SK-MEL-5 (cell line): ENCODE data around the gene FADS2. TPM values are rescaled to one million over a fixed set of nuclear protein-coding genes. Genes with fewer than 3 reads are reported as not detected.

Source experiments
- DNase-seq: peaks from one replicate; pipeline ENCODE4 v3.0.0-alpha.2; 2016; ENCODE audit warnings: low read depth, low spot score
- in situ Hi-C: cut with HindIII; loops from 2 replicates; pipeline ENCODE4 v1.10.0; 2016; ENCODE audit warnings: low sequenced_read_pairs, high pct_unique_total_duplicates, low pct_unique_long_range_greater_than_20kb
- polyA plus RNA-seq, 2 experiments: library from polyadenylated mRNA; depleted of rRNA; stranded (reverse); fragments of >200 nt; gene quantifications; 2 replicates each; pipeline ENCODE4 v1.2.3, GENCODE V29; 2015
- total RNA-seq: library from RNA; depleted of rRNA; stranded (reverse); fragments of >200 nt; shearing (Covaris generic); gene quantifications from 2 replicates; pipeline ENCODE4 v1.2.3, GENCODE V29; 2014; rRNA removed

Gene FADS2
- total RNA-seq: 0.45 and 0.56 TPM in 2 replicates
- polyA plus RNA-seq (2015; cell fraction: cytosol; rRNA removed): 2.2 and 3.9 TPM in 2 replicates
- polyA plus RNA-seq (2015; cell fraction: nucleus; rRNA removed): 0.44 and 1.0 TPM in 2 replicates

GRCh38 chr11:61827571-61828378 lies at the start of gene FADS2:
Gene FADS2, plus strand, starts transcription at chr11:61828300. Its CDS starts 91 bp downstream, at chr11:61828391.
- DNase-seq: no peak
- in situ Hi-C loops: no loop called here

- in situ Hi-C loops: no loop called here
- no peak for DNase-seq
These were observed 49.7 kb upstream of the FADS2 start for GRCh38 chr11:61778357-61778886.

DNA sequence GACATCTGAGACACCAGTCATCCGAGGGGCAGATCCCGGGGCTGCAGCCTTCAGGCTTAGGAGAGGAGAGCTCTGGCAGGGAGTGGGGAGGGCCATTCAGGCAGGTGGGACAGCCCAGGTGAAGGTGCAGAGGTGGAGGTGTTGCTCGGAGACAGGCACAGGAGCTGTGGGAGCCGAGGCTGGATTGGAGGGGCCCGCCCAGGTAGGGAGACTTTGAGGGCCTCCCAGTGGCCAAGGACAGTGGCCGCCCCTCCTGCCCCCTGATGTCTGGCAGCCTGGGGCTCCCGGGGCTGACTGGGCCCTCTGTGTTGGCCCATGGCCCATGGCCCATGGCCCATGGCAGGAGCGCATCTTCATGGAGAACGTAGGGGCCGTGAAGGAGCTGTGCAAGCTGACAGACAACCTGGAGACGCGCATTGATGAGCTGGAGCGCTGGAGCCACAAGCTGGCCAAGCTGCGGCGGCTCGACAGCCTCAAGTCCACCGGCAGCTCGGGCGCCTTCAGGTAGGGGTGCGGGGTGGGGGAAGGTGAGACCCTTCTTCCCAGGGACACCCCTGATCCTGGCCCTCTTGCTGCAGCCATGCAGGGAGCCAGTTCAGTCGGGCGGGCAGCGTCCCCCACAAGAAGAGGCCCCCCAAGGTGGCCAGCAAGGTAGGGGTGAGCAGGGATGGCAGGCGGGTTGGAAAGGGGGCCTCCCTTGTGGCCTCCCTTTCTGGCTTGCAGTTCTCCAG lies 49.0 kb upstream of the FADS2 start:
- no peak for DNase-seq
- in situ Hi-C loops: no loop called here

DNA sequence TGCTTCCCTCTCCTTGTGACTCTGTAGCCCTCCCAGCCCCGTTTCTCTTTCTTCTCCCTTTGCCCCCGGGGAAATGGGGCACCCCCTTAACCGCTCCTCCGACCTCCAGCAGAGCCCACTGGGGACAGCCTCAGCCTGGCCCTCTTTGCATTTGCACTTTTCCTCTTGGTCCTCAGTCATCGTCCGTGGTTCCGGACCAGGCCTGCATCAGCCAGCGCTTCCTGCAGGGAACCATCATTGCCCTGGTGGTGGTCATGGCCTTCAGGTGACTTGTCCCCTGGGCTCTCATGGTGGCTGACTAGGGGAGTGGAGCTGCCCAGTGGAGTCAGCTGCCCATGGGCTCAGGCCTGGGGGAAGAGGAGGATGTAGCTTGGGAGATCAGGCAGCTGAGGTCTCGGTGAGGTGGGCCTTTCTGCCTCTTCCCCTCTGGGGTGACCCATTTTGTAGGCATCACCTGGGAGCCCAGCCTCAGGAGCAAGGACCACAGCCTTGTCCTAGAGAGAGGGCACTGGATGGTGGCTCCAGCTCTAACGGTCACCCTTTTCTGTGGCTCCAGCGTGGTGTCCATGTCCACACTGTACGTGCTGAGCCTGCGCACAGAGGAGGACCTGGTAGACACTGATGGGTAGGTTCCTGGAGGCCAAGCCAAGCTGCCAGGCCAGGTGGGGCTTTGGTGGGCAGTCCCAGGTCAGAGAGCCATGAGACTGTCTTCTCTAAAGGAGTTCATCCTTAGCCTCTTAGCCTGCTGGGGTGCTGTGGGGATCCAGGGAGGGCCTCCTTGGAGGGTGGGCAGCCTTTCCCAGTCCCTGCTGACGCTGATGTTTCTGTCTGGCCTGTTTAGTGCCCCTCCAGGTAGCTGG lies 48.2 kb upstream of the FADS2 start:
- in situ Hi-C loops: no loop called here
- DNase-seq: no peak

DNA sequence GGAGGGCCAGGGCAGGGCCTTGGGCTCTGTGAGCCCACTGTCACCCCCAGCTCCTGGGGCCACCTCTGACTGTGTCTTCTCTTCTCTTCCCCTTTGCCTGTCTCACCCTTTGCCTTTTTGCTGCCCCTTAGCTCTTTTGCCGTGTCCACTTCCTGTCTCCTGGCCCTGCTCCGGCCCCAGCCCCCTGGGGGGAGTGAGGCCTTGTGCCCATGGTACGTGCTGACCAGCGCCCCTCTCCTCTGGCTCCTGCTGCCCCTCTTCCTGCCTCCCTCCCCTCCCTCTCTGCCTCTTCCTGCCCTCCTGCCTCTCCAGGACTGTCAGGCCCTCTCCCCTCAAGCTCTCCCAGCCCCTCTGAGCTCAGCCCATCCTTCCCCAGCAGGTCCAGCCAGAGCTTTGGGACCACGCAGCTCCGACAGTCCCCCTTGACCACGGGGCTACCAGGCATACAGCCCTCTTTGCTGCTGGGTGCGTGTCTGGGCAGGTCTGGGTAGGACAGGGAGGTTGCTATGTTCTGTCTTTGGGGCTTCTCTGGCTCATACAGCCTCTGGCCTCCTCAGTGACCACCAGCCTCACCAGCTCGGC lies 47.4 kb upstream of the FADS2 start:
- in situ Hi-C loops: no loop called here

GRCh38 chr11:61781585-61781984 lies 46.5 kb upstream of the FADS2 start:
- DNase-seq: no peak
- in situ Hi-C loops: no loop called here

More for the DNA sequence above, 47.4 kb upstream of the FADS2 start:
- DNase-seq: no peak

DNA sequence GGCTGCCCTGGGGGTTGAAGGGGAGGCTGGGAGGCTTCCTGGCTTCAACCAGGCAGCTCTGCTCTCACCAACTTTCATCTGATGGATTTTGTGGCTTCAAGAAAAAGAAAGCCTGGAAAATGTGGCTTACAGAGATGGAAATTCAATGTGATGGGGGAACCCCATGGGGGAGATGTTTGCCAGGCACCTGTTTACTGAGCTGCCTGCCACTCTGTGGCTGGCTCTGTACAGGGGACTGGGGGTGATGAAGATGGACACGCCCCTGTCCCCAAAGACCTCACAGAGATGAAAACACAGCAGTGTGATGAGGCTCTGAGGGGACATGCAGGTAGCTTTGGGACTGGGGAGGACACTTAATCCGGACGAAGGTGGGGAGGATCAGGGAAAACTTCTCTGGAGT lies 45.8 kb upstream of the FADS2 start:
- in situ Hi-C loops: no loop called here
- no peak for DNase-seq

DNA sequence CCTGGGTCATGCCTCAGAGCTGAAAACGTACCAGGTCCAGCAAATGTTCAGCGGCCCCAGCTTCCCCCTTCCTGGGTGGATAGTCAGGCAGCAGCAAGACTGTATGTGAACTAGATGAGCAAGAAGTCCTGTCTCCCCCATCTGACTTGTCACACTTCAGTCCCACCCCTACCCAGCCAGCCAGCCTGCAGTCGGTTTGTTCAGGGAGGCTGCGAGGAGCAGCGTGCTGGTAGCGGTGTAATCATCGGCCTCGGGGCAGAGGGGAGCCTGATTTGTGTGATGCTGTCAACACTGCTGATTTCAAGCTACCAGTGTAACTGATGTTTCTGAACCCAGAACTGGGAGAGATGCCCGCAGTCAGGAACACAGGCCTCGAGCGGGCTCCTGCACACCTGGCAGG lies 45.3 kb upstream of the FADS2 start:
- DNase-seq: no peak
- in situ Hi-C loops: no loop called here

- in situ Hi-C loops: no loop called here
- no peak for DNase-seq
These were observed 44.2 kb upstream of the FADS2 start for GRCh38 chr11:61783717-61784505.

GRCh38 chr11:61784506-61784805 lies 43.6 kb upstream of the FADS2 start:
- in situ Hi-C loops: no loop called here
- DNase-seq: no peak

- in situ Hi-C loops: no loop called here
- no peak for DNase-seq
These were observed 42.2 kb upstream of the FADS2 start for GRCh38 chr11:61785837-61786402.

GRCh38 chr11:61787928-61788491 lies 40.1 kb upstream of the FADS2 start:
- in situ Hi-C loops: no loop called here
- DNase-seq: peak; percentile 81

DNA sequence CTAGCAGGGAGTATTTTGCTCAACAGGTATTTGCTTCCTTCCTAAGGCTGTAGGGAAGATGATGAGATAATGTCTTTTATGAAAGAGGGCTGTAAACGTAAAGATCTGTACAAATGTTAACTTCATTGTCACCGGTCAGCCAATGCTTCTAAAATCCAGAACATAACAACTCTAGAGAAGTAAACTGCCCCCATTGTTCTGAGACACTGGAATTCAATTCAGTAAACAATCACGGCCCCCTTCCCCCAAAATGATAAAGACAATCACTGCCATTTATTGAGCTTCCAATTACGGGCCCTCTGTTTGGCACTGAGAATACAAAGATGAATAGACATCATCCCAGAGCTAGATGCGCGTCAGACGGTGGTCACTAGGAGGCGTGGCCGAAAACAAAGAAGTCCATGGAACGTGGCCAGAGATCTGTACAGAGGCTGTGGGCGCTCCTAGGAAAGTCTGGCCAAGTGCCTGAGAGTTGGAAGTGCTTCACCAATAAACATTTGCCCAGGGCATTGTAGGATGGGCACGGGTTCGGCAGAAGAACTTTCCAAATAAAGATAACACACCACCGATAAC lies 36.3 kb upstream of the FADS2 start:
- DNase-seq: peak; percentile 98
- in situ Hi-C loops: no loop called here

GRCh38 chr11:61792310-61793082 lies 35.6 kb upstream of the FADS2 start, which contains the start of the genes FEN1 and TMEM258:
Gene FEN1, plus strand, starts transcription at chr11:61792911. Its CDS starts 2,451 bp downstream, at chr11:61795362.
Gene TMEM258, minus strand, starts transcription at chr11:61792599. Its CDS starts 41 bp downstream, at chr11:61792558.
- in situ Hi-C loops: no loop called here
- DNase-seq: peak; percentile 94
